Uterus (tissue), 4 donors: ENCODE measurements around the gene TTC6. TPM values are rescaled to one million over a fixed set of nuclear protein-coding genes. Genes with fewer than 3 reads are reported as not detected.

Experiments used
- DNase-seq, 2 donors: peaks; one replicate each; pipeline ENCODE4 v3.0.0-alpha.2; 2019 to 2020
- H3K27ac ChIP-seq, 2 donors: fragments of 200-600 bp; sonication (generic); 1 replicate in 1 of 2; 2 replicates in 1 of 2; pipeline ENCODE4 v1.5.1; 2016 to 2018
- H3K27me3 ChIP-seq, 2 donors: fragments of 200-600 bp; sonication (generic); one replicate each; pipeline ENCODE4 v1.5.1; 2018 to 2019; ENCODE audit warnings: control low read depth in 1 of 2
- H3K36me3 ChIP-seq, 2 donors: fragments of 200-600 bp; sonication (generic); one replicate each; pipeline ENCODE4 v1.5.1; 2019; ENCODE audit warnings: control low read depth in 1 of 2
- H3K4me1 ChIP-seq, 2 donors: fragments of 200-600 bp; sonication (generic); one replicate each; pipeline ENCODE4 v1.5.1; 2018 to 2019; ENCODE audit warnings: control low read depth in 1 of 2
- H3K4me3 ChIP-seq, 2 donors: fragments of 200-600 bp; sonication (generic); 1 replicate in 1 of 2; 2 replicates in 1 of 2; pipeline ENCODE4 v1.5.1; 2018 to 2019; ENCODE audit warnings: mild to moderate bottlenecking in 1 of 2
- H3K9me3 ChIP-seq, 2 donors: fragments of 200-600 bp; sonication (generic); one replicate each; pipeline ENCODE4 v1.5.1; 2019; ENCODE audit warnings: control low read depth in 1 of 2
- POLR2A ChIP-seq, 2 donors: fragments of 450-650 bp; IDR thresholded peaks; one replicate each; pipeline ENCODE4 v1.6.1; 2016; ENCODE audit warnings: antibody characterized with exemption in 2 of 2, mild to moderate bottlenecking in 1 of 2, moderate library complexity in 1 of 2
- intact Hi-C: fragments of 100-400 bp; cut with DNase I; formaldehyde crosslinking; loops from one replicate; pipeline ENCODE4 v1.15.1; 2023; ENCODE audit warnings: low total_unique reads
- total RNA-seq, 4 donors: library from RNA; depleted of rRNA in 3 of 4; stranded (reverse); fragments of >200 nt in 3 of 4; gene quantifications; one replicate each; pipeline versions ENCODE4 v1.1.0 to v1.2.4, GENCODE V29; 2014 to 2023
- TF ChIP-seq, protein P1 (sequence below), 4 experiments: fragments of 200-600 bp in 2 of 4; fragments of 450-650 bp in 2 of 4; sonication (generic) in 2 of 4; IDR thresholded peaks; one replicate each; pipeline ENCODE4 v1.5.1; 2016 to 2019; ENCODE audit warnings: antibody characterized with exemption in 4 of 4, mild to moderate bottlenecking in 2 of 4, moderate library complexity in 1 of 4
- donor health status: DM: yes; HTN: yes; CAD: no.

Gene TTC6
- total RNA-seq, 4 donors from 2014 or later: 0.07 TPM; not detected in 3

DNA sequence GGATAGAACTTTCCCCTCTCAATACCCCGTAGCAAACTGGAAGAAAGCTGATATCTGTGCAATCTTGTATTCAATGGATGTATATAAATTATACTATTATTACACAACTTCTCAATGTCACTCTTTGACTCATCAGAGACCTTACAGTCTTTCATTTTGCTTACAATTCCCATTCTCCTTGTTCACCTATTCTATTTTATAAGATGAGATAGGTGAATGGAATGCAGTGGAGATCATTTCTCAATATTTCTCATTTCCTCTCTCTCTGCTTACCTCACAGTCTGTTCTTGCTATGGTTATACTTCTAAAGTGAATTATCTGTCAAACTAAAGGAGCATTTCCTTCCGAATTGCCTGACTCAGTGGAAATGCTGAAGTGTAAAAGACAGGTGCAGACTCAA lies 15.3 kb upstream of the TTC6 start:
- intact Hi-C loops: no loop called here
- H3K4me1 ChIP-seq: peaks cover 0 to 7% of the 10 kb centered on the region in 2 donors
- H3K36me3 ChIP-seq: no peaks in the 10 kb centered on the region
- no peak for DNase-seq
- no peak overlapping the region for H3K27ac ChIP-seq
- H3K9me3 ChIP-seq: no peaks in the 10 kb centered on the region
- no peak overlapping the region for H3K4me3 ChIP-seq
- TF ChIP-seq, protein P1, sequence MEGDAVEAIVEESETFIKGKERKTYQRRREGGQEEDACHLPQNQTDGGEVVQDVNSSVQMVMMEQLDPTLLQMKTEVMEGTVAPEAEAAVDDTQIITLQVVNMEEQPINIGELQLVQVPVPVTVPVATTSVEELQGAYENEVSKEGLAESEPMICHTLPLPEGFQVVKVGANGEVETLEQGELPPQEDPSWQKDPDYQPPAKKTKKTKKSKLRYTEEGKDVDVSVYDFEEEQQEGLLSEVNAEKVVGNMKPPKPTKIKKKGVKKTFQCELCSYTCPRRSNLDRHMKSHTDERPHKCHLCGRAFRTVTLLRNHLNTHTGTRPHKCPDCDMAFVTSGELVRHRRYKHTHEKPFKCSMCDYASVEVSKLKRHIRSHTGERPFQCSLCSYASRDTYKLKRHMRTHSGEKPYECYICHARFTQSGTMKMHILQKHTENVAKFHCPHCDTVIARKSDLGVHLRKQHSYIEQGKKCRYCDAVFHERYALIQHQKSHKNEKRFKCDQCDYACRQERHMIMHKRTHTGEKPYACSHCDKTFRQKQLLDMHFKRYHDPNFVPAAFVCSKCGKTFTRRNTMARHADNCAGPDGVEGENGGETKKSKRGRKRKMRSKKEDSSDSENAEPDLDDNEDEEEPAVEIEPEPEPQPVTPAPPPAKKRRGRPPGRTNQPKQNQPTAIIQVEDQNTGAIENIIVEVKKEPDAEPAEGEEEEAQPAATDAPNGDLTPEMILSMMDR (IDR thresholded peaks at IDR 0.05): no peak
- no peak for TF ChIP-seq POLR2A (IDR thresholded peaks at IDR 0.05)
- H3K27me3 ChIP-seq: peaks cover 4 to 18% of the 10 kb centered on the region in 2 donors

DNA sequence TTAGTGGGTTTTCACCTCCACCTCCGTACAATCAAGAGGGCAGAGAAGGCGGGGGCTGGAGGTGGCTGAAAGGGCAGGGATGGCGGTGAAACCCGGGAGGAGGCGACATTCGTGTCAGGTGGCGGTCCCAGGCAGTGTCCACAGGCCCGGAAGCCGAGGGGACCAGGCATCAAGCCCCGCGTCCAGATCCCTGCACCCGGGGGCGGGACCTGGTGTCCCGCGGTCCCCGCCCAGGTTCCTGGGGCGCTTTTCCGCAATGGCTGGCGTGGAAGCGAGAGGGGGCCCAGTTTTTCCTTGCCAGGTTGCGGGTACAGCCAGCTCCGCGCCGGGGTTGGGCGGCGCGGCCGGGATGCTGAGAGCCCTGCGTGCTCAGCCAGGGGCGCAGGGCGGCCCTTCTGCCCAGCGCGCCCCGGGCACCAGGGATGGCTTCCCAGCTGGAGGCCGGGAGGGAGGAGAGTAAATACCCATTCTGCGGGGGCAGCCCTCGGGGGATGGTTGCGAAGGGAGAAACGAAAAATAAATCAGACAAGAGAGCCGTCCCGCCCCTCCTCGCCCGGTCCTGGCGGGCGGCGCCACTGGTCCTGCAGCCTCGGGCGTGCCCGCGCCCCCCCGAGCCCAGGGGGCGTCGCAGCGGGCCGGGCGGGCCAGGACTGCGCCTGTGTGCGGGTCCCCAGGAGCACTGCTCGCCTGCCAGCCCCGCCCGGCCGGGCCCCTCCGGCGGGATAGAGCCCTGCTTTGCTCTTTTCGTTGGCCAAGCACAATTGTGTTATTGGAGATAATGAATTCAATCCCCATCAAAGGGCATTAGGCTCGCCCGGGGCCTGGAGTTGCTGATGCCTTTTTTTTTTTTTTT lies 11.8 kb upstream of the TTC6 start:
- no peak for DNase-seq
- TF ChIP-seq, protein P1 (IDR thresholded peaks at IDR 0.05): no peak
- TF ChIP-seq POLR2A (IDR thresholded peaks at IDR 0.05): no peak
- no peak overlapping the region for H3K4me3 ChIP-seq
- peaks cover 0 to 7% of the 10 kb centered on the region in 2 donors for H3K4me1 ChIP-seq
- H3K36me3 ChIP-seq: no peaks in the 10 kb centered on the region
- H3K9me3 ChIP-seq: no peaks in the 10 kb centered on the region
- intact Hi-C loops: no loop called here
- peaks cover 14 to 51% of the 10 kb centered on the region in 2 donors for H3K27me3 ChIP-seq
- no peak overlapping the region for H3K27ac ChIP-seq

DNA sequence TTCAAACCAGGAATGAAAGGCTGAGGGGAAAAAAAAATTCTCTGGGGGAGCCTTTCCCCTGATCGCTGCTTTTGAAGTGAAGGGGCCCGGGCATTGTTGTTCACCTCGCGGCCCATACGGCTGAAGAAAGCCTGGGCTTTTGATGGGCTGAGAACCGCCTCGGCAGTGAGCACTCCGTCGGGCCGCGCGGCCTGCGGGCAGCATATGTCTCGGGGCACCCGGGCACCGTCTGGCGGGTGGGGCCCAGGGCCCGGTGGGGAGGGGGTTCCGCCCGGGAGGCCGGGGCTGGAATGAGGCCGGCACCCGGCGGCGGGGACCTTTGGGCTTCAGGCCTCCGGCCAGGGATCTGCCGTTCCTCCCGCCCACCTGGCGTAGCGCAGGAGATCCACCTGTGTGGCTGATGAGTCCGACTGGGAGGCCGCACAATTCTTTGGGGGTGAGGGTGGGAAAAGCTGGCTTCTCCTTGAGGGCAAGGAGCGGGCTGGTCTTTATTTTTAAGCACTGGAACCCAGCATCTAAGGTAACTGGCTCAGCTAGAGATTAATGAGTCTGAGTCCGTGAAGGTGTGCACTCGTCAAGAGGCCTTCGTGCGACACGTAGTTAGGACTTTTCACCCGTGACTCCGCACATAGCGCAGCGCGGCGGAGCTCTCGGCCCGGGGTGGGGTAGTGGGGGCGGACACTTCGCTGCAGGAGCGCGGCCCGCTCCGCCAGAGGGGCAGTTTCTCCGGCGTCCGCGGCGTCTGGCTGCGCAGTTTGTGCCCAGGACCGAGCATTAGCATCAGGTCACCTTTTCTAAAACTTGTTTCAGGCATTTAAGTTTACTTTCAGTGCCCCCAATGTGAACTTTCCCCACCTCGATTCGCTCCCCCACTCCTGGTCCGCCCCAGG lies 11.0 kb upstream of the TTC6 start:
- H3K9me3 ChIP-seq: no peaks in the 10 kb centered on the region
- TF ChIP-seq, protein P1 (IDR thresholded peaks at IDR 0.05): no peak
- TF ChIP-seq POLR2A (IDR thresholded peaks at IDR 0.05): no peak
- no peaks in the 10 kb centered on the region for H3K36me3 ChIP-seq
- no peak overlapping the region for H3K4me3 ChIP-seq
- peaks cover 19 to 60% of the 10 kb centered on the region in 2 donors for H3K27me3 ChIP-seq
- DNase-seq: no peak
- peaks cover 0 to 7% of the 10 kb centered on the region in 2 donors for H3K4me1 ChIP-seq
- intact Hi-C loops: no loop called here
- H3K27ac ChIP-seq: no peak overlapping the region

DNA sequence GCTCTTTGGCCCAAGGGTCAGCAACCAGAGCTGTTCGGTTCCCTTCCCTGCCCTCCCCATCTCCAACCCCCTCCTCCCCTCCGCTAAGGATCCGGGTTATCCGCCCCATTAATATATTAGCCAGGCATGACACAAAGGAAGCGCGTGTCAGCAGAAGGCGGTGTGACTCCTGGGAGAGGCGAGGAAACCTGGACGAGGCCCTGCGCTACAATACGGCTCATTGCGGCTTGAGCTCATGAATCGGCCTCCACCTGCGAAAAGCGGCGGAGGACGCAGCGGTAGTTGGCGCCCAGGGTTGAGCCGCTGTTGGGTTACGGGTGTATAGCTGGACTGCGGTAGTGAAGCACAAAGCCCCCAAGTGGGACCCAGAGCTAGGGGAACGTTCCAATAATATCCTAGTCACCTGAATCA lies 10.3 kb upstream of the TTC6 start:
- Histone ChIP-seq H3K27ac (no peak overlapping the region), H3K4me3 (no peak overlapping the region), H3K36me3 (no peaks in the 10 kb centered on the region), H3K4me1 (peaks cover 0 to 7% of the 10 kb centered on the region in 2 donors), H3K9me3 (no peaks in the 10 kb centered on the region), H3K27me3 (peaks cover 19 to 66% of the 10 kb centered on the region in 2 donors)
- no peak for DNase-seq
- intact Hi-C loops: no loop called here
- no peak for TF ChIP-seq POLR2A (IDR thresholded peaks at IDR 0.05)
- TF ChIP-seq, protein P1 (IDR thresholded peaks at IDR 0.05): no peak
